GM21526 (cell line): ENCODE results near the gene TTLL11.
"Not testable (repeated sequence)": the region's sequence is repeated elsewhere in the genome, so short reads cannot be mapped to it uniquely, and the experiment has no call there.

Source experiments
- ATAC-seq: cut with Tn5 transposase; IDR thresholded peaks from one replicate; pipeline ENCODE4 v1.9.1; 2021; ENCODE audit warnings: moderate library complexity; ENCODE audit not compliant: unreplicated experiment, low FRiP score

Gene TTLL11

GRCh38 chr9:121917375-121918335 is 175.5 kb downstream of the TTLL11 start:
- ATAC-seq: no peak

- ATAC-seq: no peak
Measured at GRCh38 chr9:121915304-121915625, 177.8 kb downstream of the TTLL11 start.

DNA sequence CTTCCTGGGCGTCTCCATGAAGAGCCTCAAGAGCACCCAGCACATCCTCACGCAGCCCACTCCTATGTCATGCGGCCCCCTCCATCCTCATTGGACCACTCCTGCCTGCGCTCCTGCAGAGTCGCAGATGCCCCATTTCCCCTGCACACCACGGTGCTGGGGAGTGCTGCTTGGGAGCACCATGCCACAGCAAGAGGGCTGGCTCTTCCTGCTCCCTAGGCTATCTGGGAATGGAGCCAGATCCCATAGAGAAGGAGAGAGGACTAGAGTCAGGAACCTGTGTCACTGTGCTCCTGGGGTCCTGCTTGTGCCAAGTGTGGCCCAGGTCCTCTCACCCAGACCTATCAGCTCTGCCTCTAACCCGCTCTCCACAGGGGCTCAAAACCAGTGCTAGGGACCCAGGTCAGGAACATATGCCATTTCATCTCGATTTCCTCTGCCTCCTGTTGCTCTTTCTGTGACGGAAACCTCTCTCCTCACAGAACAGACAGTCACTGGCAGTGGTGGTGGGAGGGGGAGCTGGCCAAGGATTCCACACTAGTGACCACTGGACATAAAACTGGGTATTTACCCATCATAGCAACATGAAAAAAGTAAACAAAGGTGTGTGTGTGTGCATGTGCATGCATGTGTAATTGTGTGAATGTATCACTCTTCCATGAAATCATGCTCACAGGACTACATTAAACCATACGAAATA is 178.4 kb downstream of the TTLL11 start:
- ATAC-seq: no peak

- ATAC-seq: no peak
Measured at GRCh38 chr9:121914017-121914595, 179.0 kb downstream of the TTLL11 start.

GRCh38 chr9:121912812-121913627 is 180.1 kb downstream of the TTLL11 start:
- ATAC-seq: no peak

- ATAC-seq: no peak
Measured at GRCh38 chr9:121910491-121911040, 182.5 kb downstream of the TTLL11 start.

- no peak for ATAC-seq
Measured at GRCh38 chr9:121909111-121909510, 184.0 kb downstream of the TTLL11 start.

DNA sequence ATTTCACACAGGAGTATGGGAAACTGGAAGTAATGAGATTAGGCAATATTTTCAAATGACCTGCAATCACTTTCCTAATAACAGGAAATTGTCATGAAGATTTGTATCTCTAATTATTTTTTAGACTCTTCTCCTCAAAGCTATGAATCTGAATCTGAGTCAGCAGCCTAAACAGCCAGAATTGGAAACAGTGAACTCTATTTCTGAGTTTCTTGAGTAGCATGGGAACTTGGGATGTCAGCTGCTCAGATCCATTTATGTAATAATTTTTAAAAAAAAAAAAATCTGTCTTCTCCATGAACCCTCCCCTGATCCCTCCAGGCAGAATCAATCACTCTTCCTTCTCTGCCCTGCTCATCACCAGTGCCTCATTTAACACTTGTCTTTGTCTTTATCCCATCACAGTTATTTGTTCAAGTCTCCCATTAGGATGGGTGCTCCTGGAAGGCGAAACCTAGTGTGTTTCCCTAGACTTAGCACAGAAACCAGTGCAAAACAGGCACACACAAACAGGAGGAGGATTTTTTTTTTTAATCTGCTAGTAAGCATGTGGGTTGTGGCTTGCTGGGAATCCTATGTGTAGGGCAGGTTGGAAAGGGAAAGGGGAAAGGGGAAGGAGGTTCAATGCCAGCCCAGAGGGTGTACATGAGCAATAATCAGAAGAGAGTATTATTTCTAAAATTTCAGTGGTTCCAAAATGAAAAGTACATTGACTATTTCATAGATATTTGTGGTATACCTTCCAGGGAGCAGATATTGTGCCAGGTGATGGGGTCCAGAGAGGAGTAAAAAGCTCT is 186.8 kb downstream of the TTLL11 start:
- no peak for ATAC-seq

DNA sequence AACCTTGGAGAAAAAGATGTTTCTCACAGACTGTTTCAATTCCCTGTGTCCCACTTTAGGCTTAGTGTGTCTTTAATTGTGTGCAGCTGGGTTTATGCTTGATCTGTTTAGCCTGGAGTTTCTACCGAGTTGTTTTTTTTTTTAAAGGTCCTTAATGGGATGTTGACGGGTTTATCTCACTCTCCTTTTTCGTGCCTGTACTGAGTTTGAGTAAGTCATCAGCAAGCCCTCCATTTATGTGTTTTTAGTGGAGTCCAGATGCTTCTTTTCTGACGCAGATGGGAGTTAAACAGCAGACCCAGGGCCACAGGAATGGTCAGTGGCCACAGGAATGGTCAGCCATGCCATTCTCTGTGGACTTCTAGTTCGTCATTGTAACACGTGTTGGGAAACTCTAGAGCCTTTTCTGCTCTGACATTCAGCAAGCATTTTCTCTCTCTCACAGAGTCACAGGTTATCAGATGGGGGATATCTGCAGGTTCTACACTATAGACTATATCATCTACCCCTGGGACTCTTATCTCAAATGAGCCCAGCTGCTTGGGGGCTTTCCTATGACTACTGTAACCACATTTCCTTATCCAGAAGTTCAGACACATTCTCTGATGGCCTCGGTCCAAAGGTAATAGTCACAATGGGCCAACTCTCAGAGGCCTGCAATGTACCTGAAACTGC is 190.5 kb downstream of the TTLL11 start:
- ATAC-seq: no peak

- no peak for ATAC-seq
Measured at GRCh38 chr9:121901616-121902015, 191.5 kb downstream of the TTLL11 start.

DNA sequence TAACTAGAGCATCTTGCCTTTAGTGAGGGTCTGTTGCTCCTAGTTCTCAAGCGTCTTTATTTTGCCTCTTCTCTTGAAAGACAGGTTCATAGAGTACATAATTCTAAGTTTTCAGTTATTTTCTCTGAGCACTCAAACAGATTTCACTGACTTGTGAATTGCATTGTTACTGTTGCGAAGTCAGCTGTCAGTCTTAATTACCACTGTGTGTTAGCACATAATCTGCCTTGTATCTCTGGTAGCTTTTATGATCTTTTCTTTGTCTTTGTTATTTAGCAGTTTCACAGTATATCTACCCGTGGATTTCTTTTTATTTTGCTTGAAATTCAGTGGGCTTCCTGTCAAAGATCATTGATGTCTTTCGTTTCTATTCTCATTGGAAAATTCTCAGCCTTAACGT is 192.9 kb downstream of the TTLL11 start:
- ATAC-seq: no peak

GRCh38 chr9:121898856-121899255 is 194.3 kb downstream of the TTLL11 start:
- no peak for ATAC-seq

GRCh38 chr9:121897140-121897539 is 196.0 kb downstream of the TTLL11 start:
- ATAC-seq: no peak

DNA sequence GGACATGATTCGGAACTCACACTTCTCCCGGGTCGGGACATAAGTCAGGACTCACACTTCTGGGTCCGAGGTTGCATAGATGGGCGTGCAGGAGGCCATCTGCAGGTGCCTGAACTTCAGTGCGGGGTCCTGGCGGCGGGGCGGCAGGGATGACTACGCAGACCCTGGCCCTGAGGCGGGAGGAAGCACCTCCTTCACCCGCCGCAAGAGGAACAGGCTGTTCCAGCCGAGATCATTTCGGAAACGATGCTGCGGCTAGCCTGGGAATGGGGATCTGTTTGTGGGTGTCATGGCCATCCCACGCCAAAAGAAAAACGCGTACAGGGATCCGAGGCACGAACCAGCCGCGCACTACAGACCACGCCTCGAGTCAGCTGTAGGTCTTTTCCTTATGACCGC is 196.6 kb downstream of the TTLL11 start:
- ATAC-seq: no peak

DNA sequence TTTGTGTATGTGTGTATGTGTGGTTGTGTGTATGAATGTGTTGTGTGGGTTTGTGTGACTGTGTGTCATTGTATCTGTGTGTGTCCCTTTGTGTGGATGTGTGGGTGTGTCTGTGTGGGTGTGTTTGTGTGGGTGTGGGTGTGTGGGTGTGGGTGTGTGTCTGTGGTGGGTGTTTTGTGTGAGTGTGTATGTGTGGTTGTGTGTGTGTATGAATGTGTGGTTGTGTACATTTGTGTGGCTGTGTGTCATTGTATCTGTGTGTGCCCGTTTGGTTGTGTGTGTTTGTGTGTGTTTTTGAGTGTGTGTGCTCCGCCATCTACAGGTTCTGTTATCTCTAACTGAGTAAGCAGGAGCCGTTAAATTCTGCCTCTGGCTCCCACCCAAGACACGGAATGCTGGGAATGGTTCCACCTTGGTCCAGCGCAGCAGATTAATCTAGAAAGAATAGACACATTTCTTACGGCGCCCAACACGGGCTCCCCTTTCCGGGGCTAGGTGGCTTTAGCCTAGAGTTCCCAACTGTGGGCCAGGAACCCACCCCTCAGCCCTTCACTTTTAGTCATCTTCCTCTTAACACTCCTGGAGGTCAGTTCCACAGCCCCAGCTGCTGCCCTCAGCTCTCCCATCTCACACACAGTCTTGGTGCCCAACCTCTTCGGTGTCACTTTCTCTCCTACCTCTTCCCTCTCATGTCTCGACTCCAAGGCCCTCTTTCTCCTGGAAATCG is 197.1 kb downstream of the TTLL11 start:
- no peak for ATAC-seq

DNA sequence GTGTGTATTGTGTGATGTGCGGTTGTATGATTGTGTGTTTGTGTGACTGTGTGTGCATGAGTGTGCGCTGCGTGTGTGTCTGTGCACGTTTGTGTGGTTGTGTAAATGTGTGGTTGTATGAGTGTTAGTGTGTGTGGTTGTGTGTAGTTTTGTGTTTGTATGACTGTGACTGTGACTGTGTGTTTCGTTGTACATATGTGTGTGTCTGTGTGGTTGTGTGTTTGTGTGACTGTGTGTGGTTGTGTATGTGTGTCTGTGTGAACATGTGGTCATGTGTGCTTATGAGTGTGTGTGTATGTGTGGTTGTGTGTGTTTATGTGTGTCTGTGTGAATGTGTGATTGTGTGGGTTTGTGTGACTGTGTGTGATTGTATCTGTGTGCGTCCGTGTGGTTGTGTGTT is 197.8 kb downstream of the TTLL11 start:
- no peak for ATAC-seq

GRCh38 chr9:121894380-121894779 is 198.7 kb downstream of the TTLL11 start:
- not testable (repeated sequence) for ATAC-seq

- ATAC-seq: no peak
Measured at GRCh38 chr9:121893786-121894185, 199.3 kb downstream of the TTLL11 start.
